ENCODE data around the gene ATG13. TPM values are rescaled to one million over a fixed set of nuclear protein-coding genes. Genes with fewer than 3 reads are reported as not detected.

ATG13 gene
- polyA plus RNA-seq, 1 of the 3 experiments (the other 2 are of a cell fraction): 39.4 TPM

GRCh38 chr11:46601129-46601528, 16.2 kb upstream of the ATG13 start:
- no peaks in the 10 kb centered on the region for H4K20me1 ChIP-seq (ENCODE audit: insufficient read depth)
- no peak overlapping the region for H2AFZ ChIP-seq (ENCODE audit: low read depth)
- H3K9ac ChIP-seq: no peak overlapping the region
- no peaks in the 10 kb centered on the region for H3K4me1 ChIP-seq (ENCODE audit: control insufficient read depth in 1 of 2, insufficient read depth in 2 of 2, low read depth in 1 of 2, low read length in 1 of 2)
- H3K4me3 ChIP-seq (ENCODE audit: low read depth in 2 of 2, low read length in 1 of 2): no peak overlapping the region
- peaks cover 0 to 4% of the 10 kb centered on the region in 2 experiments for H3K36me3 ChIP-seq (replicated peaks in 1 of 2; ENCODE audit: control insufficient read depth in 1 of 2, insufficient read depth in 2 of 2, low read length in 1 of 2)
- H3K9me2 ChIP-seq: no peaks in the 10 kb centered on the region
- H3K27me3 ChIP-seq (ENCODE audit: insufficient read depth): no peaks in the 10 kb centered on the region
- no peak overlapping the region for H3K27ac ChIP-seq (ENCODE audit: low read depth in 2 of 2, low read length in 1 of 2)
- H3F3A ChIP-seq (replicated peaks; ENCODE audit: insufficient read depth): peaks cover 5% of the 10 kb centered on the region
- no peak for DNase-seq
- ChIA-PET CTCF (interaction anchor here (0.6 kb wide), 1 partner anchor 174 kb away, joined by 3 read pairs; no protein-coding TSS in a partner anchor), POLR2A (no interaction called here)
- no peak overlapping the region for H3K4me2 ChIP-seq
- 71% methylated on average over 1 of the region's 1 CpG for WGBS (ENCODE audit: low lambda C conversion rate)
- no peak for TF ChIP-seq MEF2A (IDR thresholded peaks at IDR 0.05; ENCODE audit: borderline replicate concordance, low read depth)
- TF ChIP-seq TCF12 (IDR thresholded peaks at IDR 0.05): peak; percentile 12; the same call in 1 of the 2 replicates
- TF ChIP-seq CTCF (IDR thresholded peaks at IDR 0.05): no peak
- TF ChIP-seq FOXM1 (IDR thresholded peaks at IDR 0.05; ENCODE audit: low read depth): no peak
- no peaks in the 10 kb centered on the region for H3K9me3 ChIP-seq
- no peaks in the 10 kb centered on the region for H3K79me2 ChIP-seq (ENCODE audit: insufficient read depth)

- Histone ChIP-seq H3K36me3 (replicated peaks in 1 of 2; ENCODE audit: control insufficient read depth in 1 of 2, insufficient read depth in 2 of 2, low read length in 1 of 2) (peaks cover 0 to 4% of the 10 kb centered on the region in 2 experiments), H2AFZ (ENCODE audit: low read depth) (no peak overlapping the region), H3K9me2 (no peaks in the 10 kb centered on the region), H3F3A (replicated peaks; ENCODE audit: insufficient read depth) (no peaks in the 10 kb centered on the region), H3K27me3 (ENCODE audit: insufficient read depth) (no peaks in the 10 kb centered on the region), H4K20me1 (ENCODE audit: insufficient read depth) (no peaks in the 10 kb centered on the region), H3K79me2 (ENCODE audit: insufficient read depth) (peaks cover 12% of the 10 kb centered on the region; the same call in 1 of the 2 replicates), H3K4me3 (ENCODE audit: low read depth in 2 of 2, low read length in 1 of 2) (no peak overlapping the region), H3K27ac (ENCODE audit: low read depth in 2 of 2, low read length in 1 of 2) (no peak overlapping the region), H3K9me3 (no peaks in the 10 kb centered on the region), H3K9ac (no peak overlapping the region), H3K4me2 (no peak overlapping the region), H3K4me1 (ENCODE audit: control insufficient read depth in 1 of 2, insufficient read depth in 2 of 2, low read depth in 1 of 2, low read length in 1 of 2) (peaks cover 0 to 5% of the 10 kb centered on the region in 2 experiments; a peak in 1 of 4 replicates)
- 91% methylated on average over 15 of the region's 15 CpGs for WGBS (ENCODE audit: low lambda C conversion rate)
- TF ChIP-seq TAF1 (IDR thresholded peaks at IDR 0.05; ENCODE audit: borderline replicate concordance, low read depth, low read length) (no peak), SMC3 (IDR thresholded peaks at IDR 0.05; ENCODE audit: low read depth, low read length) (no peak), FOSL2 (IDR thresholded peaks at IDR 0.05; ENCODE audit: borderline replicate concordance, low read depth) (no peak), TEAD4 (IDR thresholded peaks at IDR 0.05; ENCODE audit: borderline replicate concordance, insufficient read depth) (no peak), NRF1 (IDR thresholded peaks at IDR 0.05; ENCODE audit: low read depth, low read length) (no peak), JUND (IDR thresholded peaks at IDR 0.05) (no peak), RCOR1 (IDR thresholded peaks at IDR 0.05; ENCODE audit: low read length) (no peak), MAX (IDR thresholded peaks at IDR 0.05; ENCODE audit: low read depth) (no peak)
- POLR2A ChIA-PET: no interaction called here
- DNase-seq: no peak
- CTCF ChIA-PET: no interaction called here
Observed at GRCh38 chr11:46603704-46604308, 13.5 kb upstream of the ATG13 start.

All from SK-N-SH (cell line).